Hematopoietic multipotent progenitor cell treated with erythropoietin and hydrocortisone succinate and interleukin-3 and kit ligand, for 8 days (in vitro differentiated cells): Measurements from ENCODE around the gene SH2B3.

Experiments used
- DNase-seq: peaks from one replicate; pipeline ENCODE4 v3.0.0-alpha.2; 2015

SH2B3 gene

GRCh38 chr12:111409780-111410430, 4.2 kb downstream of the SH2B3 start:
- peak; percentile 63 for DNase-seq

- DNase-seq: peak; percentile 24
These were observed 4.9 kb downstream of the SH2B3 start for GRCh38 chr12:111410431-111411184.

GRCh38 chr12:111411185-111411764, 5.6 kb downstream of the SH2B3 start:
- peak; percentile 41 for DNase-seq

GRCh38 chr12:111412007-111412829, 6.5 kb downstream of the SH2B3 start:
- peak; percentile 43 for DNase-seq

- peak; percentile 53 for DNase-seq
These were observed 7.2 kb downstream of the SH2B3 start for GRCh38 chr12:111412830-111413441.

GRCh38 chr12:111413442-111414086, 7.8 kb downstream of the SH2B3 start:
- DNase-seq: peak; percentile 33

- DNase-seq: no peak
These were observed 9.1 kb downstream of the SH2B3 start for GRCh38 chr12:111414711-111415252.

GRCh38 chr12:111417290-111417689, 11.6 kb downstream of the SH2B3 start:
- DNase-seq: no peak

GRCh38 chr12:111417784-111418593, 12.3 kb downstream of the SH2B3 start:
- DNase-seq: no peak

- DNase-seq: no peak
These were observed 12.8 kb downstream of the SH2B3 start for GRCh38 chr12:111418594-111418880.

GRCh38 chr12:111419784-111420183, 14.1 kb downstream of the SH2B3 start:
- DNase-seq: no peak

- no peak for DNase-seq
These were observed 14.8 kb downstream of the SH2B3 start for GRCh38 chr12:111420494-111420893.

GRCh38 chr12:111424189-111424792, 18.6 kb downstream of the SH2B3 start:
- DNase-seq: no peak

GRCh38 chr12:111424793-111425251, 19.1 kb downstream of the SH2B3 start:
- no peak for DNase-seq

GRCh38 chr12:111425655-111426054, 19.9 kb downstream of the SH2B3 start:
- no peak for DNase-seq

GRCh38 chr12:111426344-111427185, 20.8 kb downstream of the SH2B3 start:
- no peak for DNase-seq

- no peak for DNase-seq
These were observed 21.8 kb downstream of the SH2B3 start for GRCh38 chr12:111427417-111428074.

GRCh38 chr12:111428081-111428727, 22.5 kb downstream of the SH2B3 start:
- no peak for DNase-seq
